Mucosa of stomach (tissue), 1 donor: Measurements from ENCODE around the gene GFOD1.

Source experiments
- H3K27me3 ChIP-seq: one replicate; pipeline ENCODE4 v1.7.0; 2013; ENCODE audit warnings: mild to moderate bottlenecking, low read length; ENCODE audit not compliant: control insufficient read depth, insufficient read depth
- H3K36me3 ChIP-seq: one replicate; pipeline ENCODE4 v1.7.0; 2013; ENCODE audit warnings: low read length; ENCODE audit not compliant: control insufficient read depth, insufficient read depth
- H3K4me1 ChIP-seq: one replicate; pipeline ENCODE4 v1.7.0; 2013; ENCODE audit warnings: mild to moderate bottlenecking, low read length; ENCODE audit not compliant: control insufficient read depth, insufficient read depth
- H3K4me3 ChIP-seq: one replicate; pipeline ENCODE4 v1.7.0; 2013; ENCODE audit warnings: low read length
- H3K9ac ChIP-seq: one replicate; pipeline ENCODE4 v1.7.0; 2013; ENCODE audit warnings: mild to moderate bottlenecking, low read length, moderate library complexity
- H3K9me3 ChIP-seq: one replicate; pipeline ENCODE4 v1.7.0; 2013; ENCODE audit warnings: mild to moderate bottlenecking, low read length, moderate library complexity; ENCODE audit not compliant: control insufficient read depth
- donor health status: Pancreatic carcinoma.

Gene GFOD1

DNA sequence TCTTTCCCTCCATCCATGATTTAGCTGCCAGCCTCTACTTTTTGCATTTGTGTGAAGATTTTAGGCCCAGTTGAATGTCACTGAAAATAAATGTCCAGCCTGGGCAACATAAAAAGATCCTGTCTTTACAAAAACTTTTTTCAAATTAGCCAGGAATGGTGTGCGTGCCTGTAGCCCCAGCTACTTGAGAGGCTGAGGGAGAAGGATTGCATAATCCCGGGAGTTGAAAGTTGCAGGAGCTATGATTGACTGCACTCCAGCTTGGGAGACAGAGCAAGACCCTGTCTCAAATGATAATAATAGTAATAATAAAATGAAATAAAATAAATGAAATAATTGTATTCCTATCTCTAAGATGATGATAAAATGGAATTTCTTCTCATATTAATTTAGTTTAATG lies 5.0 kb upstream of the GFOD1 start:
- Histone ChIP-seq H3K9me3 (no peaks in the 10 kb centered on the region), H3K4me3 (no peak overlapping the region), H3K4me1 (peaks cover 3% of the 10 kb centered on the region), H3K36me3 (no peaks in the 10 kb centered on the region), H3K9ac (no peak overlapping the region), H3K27me3 (no peaks in the 10 kb centered on the region)

DNA sequence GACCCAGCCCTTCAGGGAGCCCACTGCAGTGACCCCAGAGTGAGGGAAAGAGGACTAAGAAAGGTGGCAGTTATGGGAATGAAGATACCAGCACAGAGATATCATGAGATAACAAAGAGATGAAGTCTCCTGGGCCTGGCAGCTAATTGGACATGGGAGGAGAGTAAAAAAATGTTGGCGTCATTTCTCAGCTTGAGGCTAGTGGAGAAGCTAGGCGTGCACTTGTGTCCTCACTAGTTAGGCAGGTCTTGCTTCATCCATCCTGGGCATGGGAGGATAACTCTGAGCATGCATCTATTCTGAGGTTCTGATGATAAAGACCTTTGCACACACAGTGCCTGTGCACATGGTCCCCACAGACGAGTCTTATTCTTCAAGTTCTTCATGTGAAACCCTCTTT lies 4.1 kb upstream of the GFOD1 start:
- H3K4me3 ChIP-seq: no peak overlapping the region
- H3K36me3 ChIP-seq: no peaks in the 10 kb centered on the region
- no peak overlapping the region for H3K9ac ChIP-seq
- no peaks in the 10 kb centered on the region for H3K27me3 ChIP-seq
- H3K9me3 ChIP-seq: no peaks in the 10 kb centered on the region
- H3K4me1 ChIP-seq: peaks cover 3% of the 10 kb centered on the region

DNA sequence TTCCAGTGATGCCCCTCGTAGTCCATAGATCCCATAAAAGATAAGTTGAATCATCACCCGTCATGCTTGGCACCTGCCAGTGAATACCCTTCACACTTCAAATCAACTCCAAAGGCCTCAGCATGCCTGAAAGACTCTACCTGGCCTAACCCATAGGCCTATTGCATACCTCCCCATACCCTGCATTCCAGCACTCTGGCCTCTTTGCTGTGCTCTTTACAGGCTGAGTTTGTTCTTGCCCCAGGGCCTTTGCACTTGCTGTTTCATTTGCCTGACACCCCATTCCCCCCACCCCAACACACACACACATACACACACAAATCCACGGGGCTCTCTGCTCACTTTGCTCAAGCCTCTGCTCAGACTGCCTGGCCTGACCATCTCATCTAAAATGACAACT lies 3.0 kb upstream of the GFOD1 start:
- no peaks in the 10 kb centered on the region for H3K36me3 ChIP-seq
- peaks cover 5% of the 10 kb centered on the region for H3K27me3 ChIP-seq
- H3K9me3 ChIP-seq: no peaks in the 10 kb centered on the region
- peaks cover 8% of the 10 kb centered on the region for H3K4me1 ChIP-seq
- no peak overlapping the region for H3K9ac ChIP-seq
- no peak overlapping the region for H3K4me3 ChIP-seq

DNA sequence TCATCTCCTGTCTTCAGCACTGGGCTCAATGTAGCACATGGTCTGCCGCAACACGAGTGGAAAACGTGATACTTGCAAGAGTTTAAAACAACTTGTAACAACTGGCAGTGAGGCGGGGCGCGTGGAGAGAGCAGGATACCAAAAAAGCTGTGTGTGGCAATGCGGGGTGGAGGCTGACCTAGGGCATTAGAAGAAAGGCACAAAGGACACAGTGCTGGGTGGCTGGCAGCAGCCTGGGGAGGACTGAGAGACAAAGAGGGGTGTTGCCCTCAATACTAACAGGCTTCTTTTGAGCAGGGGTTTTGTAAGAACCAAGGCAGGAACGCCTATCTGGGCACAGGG lies 1.5 kb upstream of the GFOD1 start:
- H3K4me3 ChIP-seq: no peak overlapping the region
- H3K9ac ChIP-seq: no peak overlapping the region
- H3K9me3 ChIP-seq: no peaks in the 10 kb centered on the region
- peaks cover 23% of the 10 kb centered on the region for H3K4me1 ChIP-seq
- H3K36me3 ChIP-seq: no peaks in the 10 kb centered on the region
- H3K27me3 ChIP-seq: peaks cover 6% of the 10 kb centered on the region

DNA sequence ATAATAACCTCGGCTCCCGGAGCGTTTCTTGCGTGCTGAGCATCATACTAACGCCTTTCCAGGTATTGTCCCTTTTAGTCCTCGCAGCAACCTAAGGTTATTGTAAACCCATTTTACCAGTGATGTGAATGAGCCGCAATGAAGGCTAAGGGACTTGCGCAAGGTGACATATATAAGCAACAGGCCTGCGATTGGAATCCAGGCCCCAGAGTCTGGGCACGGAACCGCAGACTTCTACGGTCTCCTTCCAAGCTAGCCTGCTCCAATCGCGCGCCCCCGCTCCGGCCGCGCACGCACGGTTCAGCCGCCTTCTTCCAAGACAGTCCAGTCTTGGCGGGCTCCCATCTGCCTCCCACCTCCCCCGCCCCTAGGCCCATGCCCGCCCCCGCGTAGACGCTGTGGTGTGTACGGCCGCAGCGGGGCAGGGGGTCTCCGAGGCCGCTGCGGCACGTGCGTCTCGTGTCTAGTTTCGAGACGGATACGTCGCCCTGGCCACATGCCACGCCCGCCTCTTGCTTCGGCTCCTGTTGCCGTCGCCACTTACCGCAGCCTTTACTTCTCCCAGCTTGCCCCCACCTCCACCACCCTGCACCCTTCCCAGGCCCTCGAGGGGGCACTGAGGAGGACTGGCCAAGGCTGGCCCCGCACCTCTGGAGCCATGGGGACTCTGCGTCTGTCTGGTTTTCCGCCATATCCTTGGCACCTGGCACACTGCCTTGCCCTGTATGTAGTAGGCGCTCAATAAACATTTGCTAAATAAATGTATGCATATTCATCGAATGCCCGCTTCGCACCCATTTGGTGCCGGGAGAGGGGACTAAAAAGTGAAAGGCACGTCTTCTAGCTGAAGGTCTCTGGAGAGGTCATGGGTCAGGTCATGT lies 855 bp upstream of the GFOD1 start:
- H3K4me1 ChIP-seq: peaks cover 26% of the 10 kb centered on the region
- no peaks in the 10 kb centered on the region for H3K36me3 ChIP-seq
- peak overlapping the region; percentile 53 for H3K9ac ChIP-seq
- H3K4me3 ChIP-seq: peak overlapping the region; percentile 63
- H3K27me3 ChIP-seq: peaks cover 6% of the 10 kb centered on the region
- H3K9me3 ChIP-seq: no peaks in the 10 kb centered on the region

DNA sequence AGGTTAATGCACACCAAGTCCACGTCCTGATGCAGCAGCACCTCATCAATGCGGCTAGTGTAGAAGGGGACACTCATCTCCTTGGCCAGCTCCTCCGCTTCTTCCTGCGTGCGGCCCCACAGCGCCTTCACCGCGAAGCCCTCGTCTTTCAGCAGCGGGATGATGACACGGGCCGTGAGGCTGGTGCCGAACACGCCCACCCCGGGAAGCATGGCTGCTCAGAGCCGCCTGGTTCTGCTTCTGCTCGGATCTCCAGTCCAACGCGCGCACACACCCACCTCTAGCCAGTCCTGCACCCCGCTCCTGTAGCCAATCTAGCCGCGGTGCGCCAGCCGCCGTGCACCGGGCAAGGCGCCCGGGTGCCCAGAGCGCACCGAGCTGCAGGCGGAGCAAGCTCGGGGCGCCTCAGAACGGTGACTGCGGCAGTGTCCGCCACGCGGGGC lies 700 bp downstream of the GFOD1 start:
- H3K36me3 ChIP-seq: no peaks in the 10 kb centered on the region
- peak overlapping the region; percentile 57 for H3K9ac ChIP-seq

DNA sequence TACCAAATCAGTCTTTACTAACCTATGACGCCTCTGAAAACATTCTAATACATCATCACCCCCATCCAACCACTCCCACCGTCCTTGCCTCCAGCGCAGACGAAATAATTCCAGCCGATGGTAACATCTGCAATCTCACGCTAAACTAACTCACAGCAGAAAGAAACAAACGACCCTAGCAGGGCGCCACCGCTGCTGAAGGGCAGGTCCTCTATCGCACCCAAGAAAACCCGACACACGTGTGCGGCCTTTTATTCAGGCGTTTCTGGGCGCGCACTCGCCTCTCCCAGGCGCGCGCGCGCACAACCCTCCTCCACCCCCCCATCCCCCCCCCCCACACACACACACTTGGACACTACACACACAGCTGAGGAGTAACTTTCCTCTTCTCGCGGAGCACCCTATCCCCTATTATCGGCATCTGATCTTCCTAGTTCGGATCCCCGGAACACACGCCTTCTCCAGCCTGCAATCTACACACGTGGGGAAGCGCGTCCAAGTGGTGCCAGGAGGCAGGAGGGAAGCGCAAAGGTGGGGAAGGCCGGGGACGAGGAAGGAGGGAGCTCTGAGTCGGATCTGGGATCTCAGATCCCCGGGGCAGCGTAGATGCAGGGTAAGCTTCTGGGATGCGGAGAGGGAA lies 1.4 kb downstream of the GFOD1 start:
- Histone ChIP-seq H3K9me3 (no peaks in the 10 kb centered on the region), H3K4me1 (peaks cover 26% of the 10 kb centered on the region), H3K9ac (peak overlapping the region; percentile 57), H3K4me3 (peak overlapping the region; percentile 63), H3K36me3 (no peaks in the 10 kb centered on the region), H3K27me3 (peaks cover 6% of the 10 kb centered on the region)

More for the DNA sequence above, 700 bp downstream of the GFOD1 start:
- Histone ChIP-seq H3K4me3 (peak overlapping the region; percentile 63), H3K27me3 (peaks cover 6% of the 10 kb centered on the region), H3K4me1 (peaks cover 26% of the 10 kb centered on the region), H3K9me3 (no peaks in the 10 kb centered on the region)

DNA sequence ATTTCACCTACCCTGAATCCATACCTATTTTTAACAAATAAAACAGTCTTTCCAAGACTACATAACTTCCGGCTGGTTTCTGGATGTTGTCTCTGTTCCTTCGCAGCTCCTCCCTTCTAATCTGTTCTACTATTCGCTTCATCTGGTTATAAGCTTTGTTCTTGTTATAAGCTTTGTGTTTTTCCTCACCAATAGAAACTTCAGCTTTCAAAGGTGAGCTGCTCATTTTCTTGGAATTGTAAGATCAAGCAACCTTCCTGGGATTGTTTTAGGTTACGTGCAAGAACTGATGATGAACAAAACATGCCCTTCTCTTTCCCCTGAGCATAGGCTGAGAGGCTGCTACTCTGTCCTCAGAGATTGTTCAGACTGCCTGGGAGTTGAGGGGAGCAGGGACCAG lies 2.1 kb downstream of the GFOD1 start:
- H3K27me3 ChIP-seq: peaks cover 6% of the 10 kb centered on the region

DNA sequence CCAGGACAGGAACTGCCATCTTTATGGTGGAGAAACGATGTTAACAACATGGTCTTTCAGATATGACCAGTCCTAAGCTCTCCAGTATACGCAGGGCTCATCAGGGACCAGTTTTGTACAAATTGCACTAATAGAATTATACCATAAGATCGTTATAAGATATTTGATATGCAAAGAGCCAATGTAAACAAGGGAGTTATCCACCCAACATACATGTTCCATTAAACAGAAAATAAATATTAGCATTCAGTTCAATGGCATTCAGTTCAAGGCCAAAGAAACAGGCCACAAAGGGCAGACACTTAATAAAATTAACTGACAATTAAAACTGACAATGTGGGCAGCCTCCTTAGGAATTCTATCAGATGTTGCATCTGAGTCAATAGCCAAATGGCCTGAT lies 2.6 kb downstream of the GFOD1 start:
- Histone ChIP-seq H3K4me3 (no peak overlapping the region), H3K9me3 (no peaks in the 10 kb centered on the region), H3K9ac (no peak overlapping the region), H3K27me3 (peaks cover 6% of the 10 kb centered on the region), H3K4me1 (peaks cover 26% of the 10 kb centered on the region), H3K36me3 (no peaks in the 10 kb centered on the region)

More for the DNA sequence above, 2.1 kb downstream of the GFOD1 start:
- Histone ChIP-seq H3K4me3 (no peak overlapping the region), H3K9me3 (no peaks in the 10 kb centered on the region), H3K9ac (peak overlapping the region; percentile 37), H3K4me1 (peaks cover 26% of the 10 kb centered on the region), H3K36me3 (no peaks in the 10 kb centered on the region)

DNA sequence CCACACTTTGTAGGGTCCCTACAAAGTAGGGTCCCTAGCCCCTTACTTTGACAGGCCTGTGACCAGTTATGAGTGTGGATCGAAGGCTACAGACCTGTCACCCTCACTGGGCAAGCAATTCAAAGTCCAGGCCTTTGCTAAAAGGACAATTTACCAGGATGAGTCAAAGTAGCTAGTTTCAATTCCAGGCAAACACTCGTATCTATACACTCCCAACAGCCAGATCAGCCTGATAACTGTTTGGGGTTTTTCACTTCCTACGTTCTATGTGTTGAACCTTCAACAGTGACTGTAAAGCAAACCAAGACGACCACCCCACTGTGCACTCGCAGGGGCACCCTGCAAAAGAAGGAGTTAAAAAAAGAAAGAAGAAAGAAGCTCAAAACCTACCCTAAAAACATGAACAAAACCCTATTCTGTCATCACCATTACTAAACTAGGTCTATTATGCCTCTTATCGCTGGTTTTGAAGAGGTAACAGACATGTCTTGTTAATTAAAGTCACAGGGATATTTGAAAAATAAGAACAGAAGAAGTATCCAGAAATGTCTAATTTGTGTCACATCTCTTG lies 3.2 kb downstream of the GFOD1 start:
- no peak overlapping the region for H3K9ac ChIP-seq
- H3K4me3 ChIP-seq: no peak overlapping the region
- H3K27me3 ChIP-seq: peaks cover 6% of the 10 kb centered on the region
- H3K4me1 ChIP-seq: peaks cover 26% of the 10 kb centered on the region
- H3K9me3 ChIP-seq: no peaks in the 10 kb centered on the region
- H3K36me3 ChIP-seq: no peaks in the 10 kb centered on the region

DNA sequence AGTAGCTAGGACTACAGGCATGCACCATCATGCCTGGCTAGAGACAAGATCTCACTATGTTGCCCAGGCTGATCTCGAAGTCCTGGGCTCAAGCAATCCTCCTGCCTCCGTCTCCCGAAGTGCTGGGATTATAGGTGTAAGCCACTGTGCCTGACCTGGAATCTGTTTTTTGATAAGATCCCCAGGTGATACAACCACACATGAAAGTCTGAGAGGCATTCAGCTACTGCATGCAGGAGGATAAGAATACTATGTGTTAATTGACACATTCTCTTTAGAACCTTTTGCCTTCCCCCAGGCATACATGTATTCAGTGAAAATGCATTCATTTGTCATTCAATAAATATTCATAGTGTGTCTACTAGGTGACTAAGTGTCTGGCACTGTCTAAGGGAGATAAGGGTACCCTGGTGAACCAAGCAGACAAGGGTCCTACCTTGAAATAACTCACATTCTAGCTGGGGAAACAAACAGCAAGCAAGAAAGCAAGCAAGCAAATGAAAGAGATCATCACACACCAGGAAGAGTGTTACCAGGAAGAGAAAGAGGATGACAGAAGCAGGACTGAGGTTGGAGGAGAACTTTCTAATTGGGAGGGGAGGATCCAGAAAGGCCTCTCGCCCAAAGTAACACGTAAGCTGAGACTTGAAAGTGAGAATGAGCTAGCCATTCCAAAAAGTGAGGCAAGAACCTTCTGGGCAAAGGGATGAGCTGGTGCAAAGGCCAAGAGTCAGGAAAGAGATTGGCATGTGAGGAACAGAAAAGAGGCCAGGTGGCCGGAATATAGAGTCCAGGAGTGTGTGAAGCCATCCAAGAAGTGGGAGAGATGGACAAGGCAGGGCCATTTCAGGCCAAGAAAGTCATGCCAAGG lies 6.5 kb downstream of the GFOD1 start:
- no peaks in the 10 kb centered on the region for H3K9me3 ChIP-seq
- H3K9ac ChIP-seq: no peak overlapping the region
- peaks cover 22% of the 10 kb centered on the region for H3K4me1 ChIP-seq
- peaks cover 6% of the 10 kb centered on the region for H3K27me3 ChIP-seq
- H3K4me3 ChIP-seq: no peak overlapping the region
- no peaks in the 10 kb centered on the region for H3K36me3 ChIP-seq
